Measurements from ENCODE around the gene BRF1. TPM values are rescaled to one million over a fixed set of nuclear protein-coding genes. Genes with fewer than 3 reads are reported as not detected.
"Not testable (repeated sequence)": the region's sequence is repeated elsewhere in the genome, so short reads cannot be mapped to it uniquely, and the experiment has no call there.

The BRF1 gene
- polyA plus RNA-seq, 1 of the 3 experiments (the other 2 are of a cell fraction): 15.7 TPM

GRCh38 chr14:105335735-105336476 is 35.1 kb upstream of the BRF1 start:
- WGBS (ENCODE audit: low lambda C conversion rate): 94% methylated on average over 12 of the region's 33 CpGs
- Histone ChIP-seq H3K27me3 (ENCODE audit: insufficient read depth) (no peaks in the 10 kb centered on the region), H3K9me3 (no peaks in the 10 kb centered on the region), H3K27ac (ENCODE audit: low read depth in 2 of 2, low read length in 1 of 2) (peak overlapping the region in 1 of 2 experiments; percentile 16; a peak in 1 of 4 replicates), H3F3A (replicated peaks; ENCODE audit: insufficient read depth) (no peaks in the 10 kb centered on the region), H3K4me3 (ENCODE audit: low read depth in 2 of 2, low read length in 1 of 2) (no peak overlapping the region), H3K36me3 (replicated peaks in 1 of 2; ENCODE audit: control insufficient read depth in 1 of 2, insufficient read depth in 2 of 2, low read length in 1 of 2) (no peaks in the 10 kb centered on the region), H3K4me1 (ENCODE audit: control insufficient read depth in 1 of 2, insufficient read depth in 2 of 2, low read depth in 1 of 2, low read length in 1 of 2) (peaks cover 0 to 53% of the 10 kb centered on the region in 2 experiments; a peak in 1 of 4 replicates), H3K4me2 (no peak overlapping the region), H3K79me2 (ENCODE audit: insufficient read depth) (peaks cover 22% of the 10 kb centered on the region), H4K20me1 (ENCODE audit: insufficient read depth) (peaks cover 64% of the 10 kb centered on the region), H3K9ac (no peak overlapping the region), H2AFZ (ENCODE audit: low read depth) (no peak overlapping the region), H3K9me2 (no peaks in the 10 kb centered on the region)
- CTCF ChIA-PET: no interaction called here
- POLR2A ChIA-PET: no interaction called here
- TF ChIP-seq FOSL2 (IDR thresholded peaks at IDR 0.05; ENCODE audit: borderline replicate concordance, low read depth) (no peak), SIN3A (IDR thresholded peaks at IDR 0.05; ENCODE audit: borderline replicate concordance, low read depth, low read length) (no peak), JUND (IDR thresholded peaks at IDR 0.05) (no peak), ZBTB33 (IDR thresholded peaks at IDR 0.05; ENCODE audit: borderline replicate concordance, low read depth) (no peak), CHD2 (IDR thresholded peaks at IDR 0.05; ENCODE audit: low read length, partially characterized antibody) (no peak), FOXJ3 (CRISPR knock-in tag; IDR thresholded peaks at IDR 0.05) (no peak), CTCF (IDR thresholded peaks at IDR 0.05) (no peak), YY1 (IDR thresholded peaks at IDR 0.05; ENCODE audit: low read depth) (no peak), MEF2A (IDR thresholded peaks at IDR 0.05; ENCODE audit: borderline replicate concordance, low read depth) (no peak), GABPA (IDR thresholded peaks at IDR 0.05; ENCODE audit: low read depth) (no peak), SMC3 (IDR thresholded peaks at IDR 0.05; ENCODE audit: low read depth, low read length) (no peak)
- DNase-seq: no peak

- peaks cover 0 to 58% of the 10 kb centered on the region in 2 experiments; a peak in 2 of 4 replicates for H3K4me1 ChIP-seq (ENCODE audit: control insufficient read depth in 1 of 2, insufficient read depth in 2 of 2, low read depth in 1 of 2, low read length in 1 of 2)
- peaks cover 29% of the 10 kb centered on the region for H3K79me2 ChIP-seq (ENCODE audit: insufficient read depth)
- not testable (repeated sequence) for H3K9me3 ChIP-seq; H3K9ac ChIP-seq; DNase-seq; H3K9me2 ChIP-seq; H3K4me3 ChIP-seq (ENCODE audit: low read depth in 2 of 2, low read length in 1 of 2); H3F3A ChIP-seq (replicated peaks; ENCODE audit: insufficient read depth); H3K27me3 ChIP-seq (ENCODE audit: insufficient read depth); H3K36me3 ChIP-seq (replicated peaks in 1 of 2; ENCODE audit: control insufficient read depth in 1 of 2, insufficient read depth in 2 of 2, low read length in 1 of 2); H3K4me2 ChIP-seq; H2AFZ ChIP-seq (ENCODE audit: low read depth)
- CTCF ChIA-PET: interaction anchor here (0.9 kb wide), 1 partner anchor 15 kb away, joined by 3 read pairs; no protein-coding TSS in a partner anchor
- over 99% methylated on average over 15 of the region's 22 CpGs for WGBS (ENCODE audit: low lambda C conversion rate)
- H3K27ac ChIP-seq (ENCODE audit: low read depth in 2 of 2, low read length in 1 of 2): peak overlapping the region in 1 of 2 experiments; percentile 16; a peak in 1 of 4 replicates
- peaks cover 57% of the 10 kb centered on the region for H4K20me1 ChIP-seq (ENCODE audit: insufficient read depth)
- POLR2A ChIA-PET: interaction anchor here (1.3 kb wide), 1 partner anchor 11 kb away, joined by 4 read pairs; no protein-coding TSS in a partner anchor
These were observed 34.4 kb upstream of the BRF1 start for GRCh38 chr14:105335231-105335542.

Measured in SK-N-SH (cell line).